ENCODE data around the gene RAPGEF1.

The RAPGEF1 gene

DNA sequence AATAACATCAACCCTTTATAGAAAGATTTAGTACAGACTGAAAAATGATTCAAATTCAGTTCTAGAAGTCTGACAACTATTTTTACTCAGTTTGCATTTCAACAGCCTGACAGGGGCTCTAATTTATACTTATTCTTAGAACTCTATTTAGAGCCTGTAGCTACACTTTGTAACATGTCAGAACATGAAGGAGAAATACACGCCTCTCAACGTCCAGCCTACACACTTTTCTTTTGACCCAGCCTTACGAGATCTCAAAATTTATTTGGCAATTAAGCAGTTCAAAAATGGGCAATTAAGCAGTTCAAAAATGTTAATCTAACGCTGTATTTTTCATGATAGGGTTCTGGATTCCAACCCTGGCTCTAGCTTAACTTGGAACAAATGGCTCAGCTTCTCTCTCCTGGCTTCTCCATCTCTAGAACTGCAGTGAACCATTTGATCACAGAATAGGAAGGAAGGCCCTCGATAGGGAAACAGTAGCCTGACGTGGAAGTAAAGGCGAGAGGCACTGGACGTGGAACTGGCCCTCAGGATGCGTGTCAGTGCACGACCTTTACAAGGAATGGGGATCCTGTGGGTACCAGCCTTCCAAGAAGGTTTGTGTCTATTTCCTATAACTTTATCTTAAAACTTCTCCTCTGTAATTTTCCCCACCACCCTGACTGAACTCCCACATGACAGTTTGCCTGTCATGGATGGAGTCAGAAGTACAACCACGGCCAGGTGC lies 128.1 kb downstream of the RAPGEF1 start:
- peak in 1 of 51 donors; percentile 17 for DNase-seq

GRCh38 chr9:131610231-131610761 lies 129.6 kb downstream of the RAPGEF1 start:
- no peak for DNase-seq

GRCh38 chr9:131609099-131609830 lies 130.6 kb downstream of the RAPGEF1 start:
- peak in 17 of 51 donors; percentile 13 to 76 (median 40) for DNase-seq

DNA sequence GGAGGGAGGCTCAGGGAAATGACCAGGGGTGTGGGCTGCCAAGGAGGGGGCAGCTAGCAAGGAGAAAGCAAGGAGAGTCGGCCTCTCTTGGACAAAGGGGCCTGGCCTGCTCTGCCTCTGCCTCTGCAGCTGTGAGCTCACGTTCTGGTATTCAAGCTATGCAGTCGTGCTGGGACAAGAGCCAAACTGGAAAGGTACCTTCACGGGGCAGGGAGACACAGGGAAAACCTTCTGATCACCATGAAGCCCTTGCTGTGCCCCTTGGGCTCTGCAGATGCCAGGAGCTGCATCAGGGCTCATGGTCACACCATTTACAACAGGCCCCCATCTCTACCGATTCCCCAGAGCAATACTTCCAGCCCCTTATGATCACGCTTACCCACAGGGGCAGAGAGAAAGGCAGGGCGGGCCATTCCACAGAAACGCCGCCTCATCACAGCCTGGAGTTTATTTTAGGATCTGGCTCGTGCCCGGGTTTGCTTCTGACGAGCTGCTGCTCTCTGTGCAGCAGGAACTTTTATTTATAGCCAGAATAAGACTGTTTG lies 131.3 kb downstream of the RAPGEF1 start:
- DNase-seq, result peak in 7 of 51 donors; percentile 14 to 76 (median 37)

- no peak for DNase-seq
Observed at GRCh38 chr9:131607591-131607990, 132.3 kb downstream of the RAPGEF1 start.

- peak in 1 of 51 donors; percentile 30 for DNase-seq
Observed at GRCh38 chr9:131606896-131607567, 132.8 kb downstream of the RAPGEF1 start.

DNA sequence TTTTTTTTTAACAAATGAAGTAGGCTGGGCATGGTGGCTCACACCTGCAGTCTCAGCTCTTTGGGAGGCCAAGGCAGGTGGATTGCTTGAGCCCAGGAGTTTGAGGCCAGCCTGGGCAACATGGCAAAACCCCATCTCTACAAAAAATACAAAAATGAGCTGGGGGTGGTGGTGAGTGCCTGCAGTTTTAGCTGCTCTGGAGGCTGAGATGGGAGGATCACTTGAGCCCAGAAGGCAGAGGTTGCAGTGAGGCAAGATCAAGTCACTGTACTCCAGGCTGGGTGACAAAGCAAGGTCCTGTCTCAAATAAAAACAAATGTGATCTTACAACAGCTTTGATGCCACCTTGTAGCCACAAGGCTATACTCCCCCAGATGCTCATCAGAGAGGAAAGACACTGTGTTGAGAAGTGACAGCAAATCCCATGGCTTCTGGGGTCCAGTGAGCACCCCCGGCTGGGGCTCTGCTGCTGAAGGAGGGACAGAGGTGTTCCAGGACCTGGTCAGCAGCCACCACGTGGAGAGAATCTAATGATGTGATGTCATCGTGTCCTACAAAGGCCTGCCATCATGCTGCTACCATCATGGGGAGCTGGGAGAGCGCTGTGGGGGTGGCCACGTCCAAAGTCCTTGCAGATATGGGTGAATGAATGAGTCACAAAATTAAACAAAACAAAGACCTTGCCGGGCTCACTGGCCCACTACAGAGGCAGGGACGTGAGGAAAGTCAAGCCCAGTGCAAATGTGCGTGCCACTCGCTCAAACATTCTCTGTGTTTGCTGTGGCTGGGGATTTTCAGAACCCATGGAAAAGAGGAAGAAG lies 133.9 kb downstream of the RAPGEF1 start:
- DNase-seq, result no peak

DNA sequence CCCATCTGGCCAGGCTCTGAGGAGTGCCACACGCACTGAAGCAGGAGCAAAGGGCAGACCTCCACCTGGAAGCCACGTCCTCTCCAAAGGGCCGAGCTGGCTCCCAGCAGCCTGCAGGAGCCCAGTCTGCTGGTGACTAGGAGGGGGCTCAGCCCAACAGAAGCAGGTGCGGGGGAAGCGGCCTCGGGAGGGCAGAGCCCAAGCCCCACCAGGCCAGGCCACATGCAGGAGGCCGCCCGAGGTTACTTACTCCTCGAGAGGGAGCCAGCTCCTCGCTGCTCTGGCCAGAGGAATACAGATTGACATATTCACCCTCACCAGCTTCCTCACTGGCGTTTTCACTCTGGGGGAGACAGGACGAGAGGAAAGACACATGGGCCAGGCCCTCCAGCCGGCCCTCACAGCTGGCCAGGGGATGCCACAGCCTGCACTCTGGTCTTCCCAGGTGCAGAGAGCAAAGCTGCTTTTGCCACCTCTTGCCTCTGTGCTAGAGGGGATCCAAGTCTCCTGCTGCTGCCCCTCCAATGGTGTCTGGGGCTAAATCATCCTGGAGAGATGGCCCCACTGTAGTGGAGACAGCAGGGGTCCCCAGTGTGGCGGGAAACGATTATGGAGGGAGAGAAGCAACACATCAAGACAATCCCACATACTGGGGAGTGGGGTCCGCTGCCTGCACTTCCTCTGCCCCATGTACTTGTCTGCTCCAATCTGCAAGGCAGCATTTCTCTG lies 136.0 kb downstream of the RAPGEF1 start:
- DNase-seq, result no peak

DNA sequence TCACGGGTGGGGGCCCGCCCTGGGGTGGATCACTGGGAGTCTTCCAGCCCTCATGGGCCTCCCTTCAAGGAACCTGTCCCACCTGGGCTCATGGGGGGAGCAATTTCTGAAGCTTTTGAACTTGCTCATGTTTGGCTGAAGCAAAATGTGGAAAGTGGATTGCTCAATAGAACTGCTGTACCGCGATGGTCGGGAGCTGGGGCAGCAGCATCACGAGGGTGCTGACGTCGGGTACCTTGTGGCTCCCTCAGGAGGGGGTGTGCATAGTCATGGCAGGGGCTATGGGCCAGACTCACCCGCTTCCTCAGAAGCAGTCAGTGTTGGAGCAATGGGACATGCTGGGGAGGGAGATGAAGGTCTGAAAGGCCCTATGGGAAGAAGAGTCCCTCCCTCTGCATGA lies 136.7 kb downstream of the RAPGEF1 start:
- no peak for DNase-seq

- DNase-seq, result no peak
Observed at GRCh38 chr9:131601683-131602181, 138.1 kb downstream of the RAPGEF1 start.

GRCh38 chr9:131598121-131598520 lies 141.8 kb downstream of the RAPGEF1 start:
- DNase-seq, result peak in 31 of 51 donors; percentile 13 to 73 (median 41)

DNA sequence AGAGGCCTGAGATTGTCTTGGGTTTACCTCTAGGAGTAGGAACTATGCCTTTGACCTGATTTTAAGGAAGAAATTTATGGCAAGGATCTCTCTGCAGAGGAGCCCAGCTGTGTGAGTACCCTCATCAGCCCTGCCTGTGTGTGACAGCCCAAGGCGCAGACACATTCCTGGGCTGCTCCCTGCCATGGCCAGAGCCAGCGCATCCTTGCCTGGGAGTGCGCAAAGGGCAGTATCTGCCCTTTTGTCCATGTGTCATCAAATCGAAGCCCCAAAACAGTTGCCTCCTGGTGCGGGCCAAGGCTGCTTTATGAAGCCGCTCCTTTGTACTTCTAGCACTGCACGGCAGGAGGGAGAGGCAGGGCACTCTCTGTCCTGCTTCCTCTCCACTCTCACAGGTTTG lies 142.6 kb downstream of the RAPGEF1 start:
- no peak for DNase-seq

DNA sequence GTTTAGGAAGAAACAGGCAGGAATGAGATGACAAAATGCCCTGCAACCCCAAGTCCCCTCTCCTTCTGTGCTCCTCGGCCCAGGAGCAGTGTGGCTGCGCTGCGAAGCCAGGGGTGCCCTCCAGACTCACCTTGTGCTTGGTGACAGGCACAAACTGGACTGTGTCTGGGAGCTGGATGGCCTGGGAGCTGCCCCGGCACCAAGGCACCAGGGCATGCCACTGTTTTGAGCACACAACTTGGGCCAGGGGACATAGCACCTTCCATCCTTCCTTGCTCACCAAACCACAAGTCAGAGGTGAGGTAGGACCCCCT lies 143.5 kb downstream of the RAPGEF1 start:
- no peak for DNase-seq

GRCh38 chr9:131595696-131596429 lies 144.0 kb downstream of the RAPGEF1 start:
- no peak for DNase-seq

DNA sequence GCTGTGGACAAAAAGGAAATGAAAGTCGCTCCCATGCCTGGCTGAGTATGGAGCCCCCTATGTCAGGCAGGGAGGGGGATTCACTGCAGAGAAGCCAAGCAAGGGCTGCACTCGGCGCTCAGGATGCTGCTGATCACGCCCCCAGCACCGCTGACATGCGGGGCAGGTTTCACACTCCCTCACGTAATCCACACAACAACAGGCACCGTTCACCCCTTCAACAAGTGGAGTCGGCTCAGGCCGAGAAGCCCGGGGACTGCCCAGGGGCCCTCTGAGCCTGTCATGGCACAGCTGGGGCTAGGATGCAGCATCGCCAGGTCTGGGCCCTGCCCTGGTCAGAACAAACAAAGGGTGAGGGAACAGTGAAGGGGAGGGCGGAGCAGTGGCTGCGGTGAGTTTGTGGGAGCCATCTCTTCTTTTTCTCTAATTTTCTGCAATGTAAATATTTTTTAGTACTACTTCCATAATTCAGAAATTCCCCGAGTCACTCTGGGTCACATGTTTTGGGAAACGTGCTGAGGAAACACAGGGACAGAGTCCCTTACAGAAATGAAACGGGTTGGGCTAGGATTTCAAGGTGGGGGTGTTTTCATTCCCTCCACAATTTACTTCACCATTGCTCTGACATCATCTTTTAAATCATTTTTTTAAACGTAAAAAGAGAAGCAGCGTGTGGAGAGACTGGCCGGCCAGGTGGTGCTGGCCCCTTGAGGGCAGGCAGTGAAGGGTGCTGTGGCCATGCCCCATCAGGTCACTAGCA lies 144.8 kb downstream of the RAPGEF1 start:
- DNase-seq, result no peak

DNA sequence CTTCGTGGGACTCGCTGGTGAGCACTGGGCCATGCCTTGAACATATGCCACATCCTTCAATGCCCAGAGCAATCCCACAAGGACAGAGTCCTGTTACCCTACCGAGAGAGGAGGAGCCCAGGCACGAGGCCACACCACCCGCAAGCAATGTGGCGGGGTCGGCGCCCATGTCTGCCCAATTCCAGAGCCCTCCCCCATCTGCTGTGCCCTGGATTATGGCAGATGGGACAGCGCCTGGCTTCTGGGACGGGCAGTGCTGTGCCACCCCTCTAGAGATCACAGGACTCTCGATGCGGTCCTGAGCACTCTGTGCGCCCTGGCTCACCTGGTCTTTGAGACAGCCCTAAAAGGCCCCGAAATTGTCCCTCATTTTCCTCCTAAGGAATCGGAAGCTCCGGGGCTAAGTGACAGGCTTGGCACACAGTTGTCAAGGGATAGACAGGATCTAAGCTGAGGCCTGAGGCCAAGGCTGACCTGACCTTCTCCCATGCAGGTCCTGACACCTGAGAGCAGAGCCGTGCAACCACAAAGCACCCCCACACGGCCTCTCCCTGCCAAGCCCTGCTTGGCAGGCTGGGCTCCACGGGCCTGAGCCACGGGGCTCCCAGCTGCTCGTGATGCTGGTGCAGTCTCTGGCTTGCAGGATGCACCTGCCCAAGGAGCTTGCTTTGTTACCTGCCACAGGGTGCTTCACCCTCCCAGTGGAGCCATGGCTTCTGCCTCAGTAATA lies 145.8 kb downstream of the RAPGEF1 start:
- DNase-seq, result no peak

GRCh38 chr9:131593091-131593820 lies 146.6 kb downstream of the RAPGEF1 start:
- peak in 1 of 51 donors; percentile 48 for DNase-seq
